Keratinocyte (primary cell): ENCODE data around the gene RBM10. TPM values are rescaled to one million over a fixed set of nuclear protein-coding genes. Genes with fewer than 3 reads are reported as not detected.

ENCODE experiments used
- DNase-seq: peaks from one replicate; pipeline ENCODE4 v3.0.0-alpha.2; 2011; ENCODE audit warnings: low read depth, missing footprints, low spot score
- FAIRE-seq: peaks from 2 replicates; lab custom pipeline; 2011; peaks lifted over from hg19 to GRCh38; lab: Jason Lieb, UNC
- H2AFZ ChIP-seq: 2 replicates; pipeline ENCODE4 v1.6.0; 2012; ENCODE audit warnings: low read length, control low read depth, inconsistent platforms; ENCODE audit not compliant: control insufficient read depth
- H3K27ac ChIP-seq: 2 replicates; pipeline ENCODE4 v1.5.1; 2011; ENCODE audit warnings: low read length; ENCODE audit not compliant: control insufficient read depth, insufficient read depth
- H3K27me3 ChIP-seq: 3 replicates; pipeline ENCODE4 v1.6.0; 2011; ENCODE audit warnings: low read length; ENCODE audit not compliant: control insufficient read depth, insufficient read depth; ENCODE audit errors: extremely low read depth
- H3K36me3 ChIP-seq, 2 experiments: 2 replicates in 1 of 2; 3 replicates in 1 of 2; pipeline ENCODE4 v1.5.1; 2011; ENCODE audit warnings: low read length in 2 of 2, mild to moderate bottlenecking in 1 of 2; ENCODE audit not compliant: control insufficient read depth in 2 of 2, insufficient read depth in 2 of 2; ENCODE audit errors: extremely low read depth in 1 of 2
- H3K4me1 ChIP-seq: 3 replicates; pipeline ENCODE4 v1.5.1; 2011; ENCODE audit warnings: low read length; ENCODE audit not compliant: control insufficient read depth, insufficient read depth; ENCODE audit errors: extremely low read depth
- H3K4me2 ChIP-seq: 3 replicates; pipeline ENCODE4 v1.6.0; 2011; ENCODE audit warnings: low read depth, low read length; ENCODE audit not compliant: control insufficient read depth, insufficient read depth; ENCODE audit errors: extremely low read depth
- H3K4me3 ChIP-seq, 3 experiments: fragments of 200-600 bp in 1 of 3; sonication (generic) in 1 of 3; 2 replicates in 2 of 3; 3 replicates in 1 of 3; pipeline ENCODE4 v1.5.1; 2011 to 2016; ENCODE audit warnings: low read length in 3 of 3, mild to moderate bottlenecking in 3 of 3, control low read depth in 2 of 3, inconsistent platforms in 1 of 3, low read depth in 1 of 3, mixed read lengths in 1 of 3, mixed run types in 1 of 3, moderate library complexity in 1 of 3; ENCODE audit not compliant: control insufficient read depth in 2 of 3, insufficient read depth in 2 of 3; ENCODE audit errors: extremely low read depth in 1 of 3
- H3K79me2 ChIP-seq: 2 replicates; pipeline ENCODE4 v1.6.0; 2012; ENCODE audit warnings: low read length; ENCODE audit not compliant: control insufficient read depth, insufficient read depth
- H3K9ac ChIP-seq: 3 replicates; pipeline ENCODE4 v1.6.0; 2011; ENCODE audit warnings: low read length; ENCODE audit not compliant: control insufficient read depth, insufficient read depth; ENCODE audit errors: extremely low read depth
- H3K9me1 ChIP-seq: 3 replicates; pipeline ENCODE4 v1.6.0; 2011; ENCODE audit warnings: low read length; ENCODE audit not compliant: control insufficient read depth, insufficient read depth; ENCODE audit errors: extremely low read depth
- H3K9me3 ChIP-seq: 2 replicates; pipeline ENCODE4 v1.5.1; 2012; ENCODE audit warnings: low read depth, low read length; ENCODE audit not compliant: control insufficient read depth
- H4K20me1 ChIP-seq: 3 replicates; pipeline ENCODE4 v1.6.0; 2011; ENCODE audit warnings: low read length; ENCODE audit not compliant: control insufficient read depth, insufficient read depth; ENCODE audit errors: extremely low read depth
- CTCF ChIP-seq, 3 experiments: IDR thresholded peaks in 1 of 3; conservative IDR thresholded peaks in 1 of 3; optimal IDR thresholded peaks in 1 of 3; 2 replicates in 2 of 3; 3 replicates in 1 of 3; pipeline versions ENCODE3 to v1.5.1; 2011; ENCODE audit warnings: low read length in 3 of 3, mild to moderate bottlenecking in 3 of 3, moderate library complexity in 2 of 3, control low read depth in 1 of 3, inconsistent platforms in 1 of 3; ENCODE audit not compliant: insufficient read depth in 2 of 3; ENCODE audit errors: extremely low read depth in 1 of 3
- EZH2 ChIP-seq: IDR thresholded peaks from one replicate; pipeline ENCODE4 v1.6.1; 2012; ENCODE audit warnings: inconsistent platforms, mild to moderate bottlenecking, low read length, moderate library complexity
- dilution Hi-C: fragments of 300-500 bp; cut with MboI; formaldehyde crosslinking; loops from one replicate; pipeline ENCODE4 v1.7.0; 2020; ENCODE audit warnings: low sequenced_read_pairs; ENCODE audit not compliant: extremely low pct_ligation_motif_present
- polyA plus RNA-seq, 5 experiments: library from polyadenylated mRNA; depleted of rRNA in 3 of 5; stranded (reverse) in 3 of 5; stranded (forward) in 1 of 5; unstranded in 1 of 5; fragments of >200 nt; gene quantifications; 1 replicate in 1 of 5; 2 replicates in 3 of 5; 3 replicates in 1 of 5; pipeline versions ENCODE4 v1.2.1 to v1.2.3, GENCODE V29; 2011 to 2012; ENCODE audit warnings: missing spikeins in 2 of 5, low read depth in 1 of 5, low replicate concordance in 1 of 5

The RBM10 gene
- polyA plus RNA-seq, 1 donor (not counting 4 experiments of a cell fraction or from before 2014, with no cell fraction given) = 10.8 TPM

- Histone ChIP-seq H3K9me3 (no peaks in the 10 kb centered on the region), H3K9ac (no peak overlapping the region), H3K4me3 (no peak overlapping the region), H3K27ac (no peak overlapping the region), H4K20me1 (no peaks in the 10 kb centered on the region), H3K79me2 (no peaks in the 10 kb centered on the region), H3K36me3 (peaks cover 4 to 11% of the 10 kb centered on the region in 2 experiments), H3K4me2 (no peak overlapping the region), H3K4me1 (peaks cover 16% of the 10 kb centered on the region), H2AFZ (no peak overlapping the region), H3K27me3 (no peaks in the 10 kb centered on the region), H3K9me1 (no peaks in the 10 kb centered on the region)
- no peak for TF ChIP-seq CTCF (optimal IDR thresholded peaks at IDR 0.05 in 1 of 3, IDR thresholded peaks at IDR 0.05 in 1 of 3, conservative IDR thresholded peaks at IDR 0.05 in 1 of 3; ENCODE audit: extremely low read depth in 1 of 3, insufficient read depth in 2 of 3, low read length in 3 of 3)
- no peak for TF ChIP-seq EZH2
- dilution Hi-C loops = no loop called here
- FAIRE-seq (no peak), DNase-seq (no peak)
Measured at GRCh38 chrX:47182106-47182700, 37.2 kb downstream of the RBM10 start.

- FAIRE-seq = no peak
- no peaks in the 10 kb centered on the region for H4K20me1 ChIP-seq
- H3K4me1 ChIP-seq = peaks cover under 1% of the 10 kb centered on the region
- dilution Hi-C loops = no loop called here
- peaks cover 4 to 11% of the 10 kb centered on the region in 2 experiments for H3K36me3 ChIP-seq
- TF ChIP-seq EZH2 = no peak
- TF ChIP-seq CTCF (optimal IDR thresholded peaks at IDR 0.05 in 1 of 3, IDR thresholded peaks at IDR 0.05 in 1 of 3, conservative IDR thresholded peaks at IDR 0.05 in 1 of 3; ENCODE audit: extremely low read depth in 1 of 3, insufficient read depth in 2 of 3, low read length in 3 of 3) = no peak
- no peak for DNase-seq
- no peaks in the 10 kb centered on the region for H3K27me3 ChIP-seq
- no peak overlapping the region for H3K4me2 ChIP-seq
- H2AFZ ChIP-seq = no peak overlapping the region
- H3K27ac ChIP-seq = no peak overlapping the region
- no peaks in the 10 kb centered on the region for H3K79me2 ChIP-seq
- H3K9me1 ChIP-seq = no peaks in the 10 kb centered on the region
- no peaks in the 10 kb centered on the region for H3K9me3 ChIP-seq
- no peak overlapping the region for H3K4me3 ChIP-seq
- H3K9ac ChIP-seq = no peak overlapping the region
Measured at GRCh38 chrX:47184486-47184885, 39.5 kb downstream of the RBM10 start.
